OCI-LY1 (cell line): ENCODE data around the gene LRRC66.

ENCODE experiments used
- EZH2 ChIP-seq: fragments of 200-600 bp; sonication (generic), shearing (Covaris generic); IDR thresholded peaks from 2 replicates; pipeline ENCODE4 v1.8.0; 2017; ENCODE audit warnings: borderline replicate concordance, mixed run types, mild to moderate bottlenecking, antibody characterized with exemption, low read length, moderate library complexity, mixed read lengths
- TF ChIP-seq, protein P1 (sequence below): fragments of 200-600 bp; sonication (generic), shearing (Covaris generic); IDR thresholded peaks from 2 replicates; pipeline ENCODE4 v1.5.1; 2017; ENCODE audit warnings: mild to moderate bottlenecking, antibody characterized with exemption, low read length, moderate library complexity, mixed read lengths

- TF ChIP-seq, protein P1, sequence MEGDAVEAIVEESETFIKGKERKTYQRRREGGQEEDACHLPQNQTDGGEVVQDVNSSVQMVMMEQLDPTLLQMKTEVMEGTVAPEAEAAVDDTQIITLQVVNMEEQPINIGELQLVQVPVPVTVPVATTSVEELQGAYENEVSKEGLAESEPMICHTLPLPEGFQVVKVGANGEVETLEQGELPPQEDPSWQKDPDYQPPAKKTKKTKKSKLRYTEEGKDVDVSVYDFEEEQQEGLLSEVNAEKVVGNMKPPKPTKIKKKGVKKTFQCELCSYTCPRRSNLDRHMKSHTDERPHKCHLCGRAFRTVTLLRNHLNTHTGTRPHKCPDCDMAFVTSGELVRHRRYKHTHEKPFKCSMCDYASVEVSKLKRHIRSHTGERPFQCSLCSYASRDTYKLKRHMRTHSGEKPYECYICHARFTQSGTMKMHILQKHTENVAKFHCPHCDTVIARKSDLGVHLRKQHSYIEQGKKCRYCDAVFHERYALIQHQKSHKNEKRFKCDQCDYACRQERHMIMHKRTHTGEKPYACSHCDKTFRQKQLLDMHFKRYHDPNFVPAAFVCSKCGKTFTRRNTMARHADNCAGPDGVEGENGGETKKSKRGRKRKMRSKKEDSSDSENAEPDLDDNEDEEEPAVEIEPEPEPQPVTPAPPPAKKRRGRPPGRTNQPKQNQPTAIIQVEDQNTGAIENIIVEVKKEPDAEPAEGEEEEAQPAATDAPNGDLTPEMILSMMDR, result no peak
- no peak for TF ChIP-seq EZH2
Observed at GRCh38 chr4:52059372-52059771, 39.2 kb upstream of the LRRC66 start.
